Activated B cell treated with CpG ODN at 0.5 μM for 24 hours (primary cell): Measurements from ENCODE around the gene KCTD3. TPM values are rescaled to one million over a fixed set of nuclear protein-coding genes. Genes with fewer than 3 reads are reported as not detected.

Experiments used
- ATAC-seq: fragments of 200-7000 bp; cut with Tn5 transposase; one replicate; pipeline ENCODE4 v1.10.0; 2021; ENCODE audit warnings: low read depth, mild to moderate bottlenecking, moderate library complexity
- CTCF ChIA-PET: fragments of 350-600 bp; sonication (Branson Sonifier 250); formaldehyde crosslinking; loops from one replicate; lab custom pipeline; 2021; ENCODE audit warnings: antibody characterized with exemption; lab: Charles Lee
- POLR2A ChIA-PET: fragments of 350-600 bp; sonication (Branson Sonifier 250); formaldehyde crosslinking; loops from one replicate; lab custom pipeline; 2021; ENCODE audit warnings: antibody characterized with exemption; lab: Charles Lee
- DNase-seq: peaks from one replicate; pipeline ENCODE4 v3.0.0; 2022
- H3K27ac Mint-ChIP-seq: one replicate; pipeline ENCODE4 v1.8.0; 2020; ENCODE audit warnings: mixed read lengths
- H3K27me3 Mint-ChIP-seq: one replicate; pipeline ENCODE4 v1.8.0; 2021; ENCODE audit warnings: mixed read lengths
- H3K36me3 Mint-ChIP-seq: one replicate; pipeline ENCODE4 v1.8.0; 2021; ENCODE audit warnings: low read depth, mixed read lengths
- H3K4me1 Mint-ChIP-seq: one replicate; pipeline ENCODE4 v1.8.0; 2021; ENCODE audit warnings: mixed read lengths
- H3K4me3 Mint-ChIP-seq: one replicate; pipeline ENCODE4 v1.8.0; 2020; ENCODE audit warnings: mild to moderate bottlenecking, mixed read lengths
- H3K9me3 Mint-ChIP-seq: one replicate; pipeline ENCODE4 v1.8.0; 2020; ENCODE audit warnings: mixed read lengths
- intact Hi-C: fragments of 100-400 bp; cut with micrococcal nuclease; formaldehyde crosslinking; loops from one replicate; pipeline ENCODE4 v1.15.1; 2024
- total RNA-seq: library from RNA; stranded (reverse); gene quantifications from 2 replicates; pipeline ENCODE4 v1.2.3, GENCODE V29; 2022
- TF ChIP-seq, protein P1 (sequence below): fragments of 200-600 bp; IDR thresholded peaks from one replicate; pipeline ENCODE4 v1.8.0; 2022; ENCODE audit warnings: antibody characterized with exemption, mild to moderate bottlenecking

Gene KCTD3
- total RNA-seq, 1 donor from 2014 or later: 5.8 TPM

DNA sequence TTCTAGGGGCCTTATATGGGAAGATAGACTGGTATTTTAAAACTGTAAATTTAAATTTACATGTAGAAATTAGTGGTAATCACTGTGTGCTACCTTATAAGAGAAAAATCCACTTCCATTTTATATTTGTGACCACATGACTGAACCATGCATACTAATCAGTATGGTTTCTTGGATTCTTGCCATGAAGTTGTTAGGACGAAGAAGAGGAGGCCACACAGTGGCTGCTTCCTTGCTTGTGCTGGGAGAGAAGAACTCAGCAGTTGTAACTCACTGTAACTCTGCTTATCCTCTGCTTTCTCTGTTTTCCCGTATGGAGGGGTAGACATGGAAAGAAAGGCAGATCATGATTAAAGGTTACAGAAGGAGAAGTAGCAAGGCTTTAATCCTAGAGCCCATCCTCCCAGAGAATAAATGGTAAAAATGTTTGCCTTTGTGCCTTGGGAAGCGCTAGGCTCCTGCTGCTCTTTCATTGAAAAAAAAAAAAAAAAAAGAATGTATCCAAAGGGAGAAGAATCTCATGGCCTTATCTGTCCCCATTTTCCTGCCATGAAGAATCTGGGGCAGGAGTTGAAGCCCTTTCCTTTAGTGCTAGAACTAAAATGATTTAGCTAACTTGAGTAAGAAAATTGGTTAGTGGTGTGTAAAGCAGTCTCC lies 32.4 kb downstream of the KCTD3 start:
- Mint-ChIP-seq H3K27ac (no peak overlapping the region), H3K9me3 (no peaks in the 10 kb centered on the region), H3K4me3 (no peak overlapping the region), H3K36me3 (no peaks in the 10 kb centered on the region), H3K27me3 (no peaks in the 10 kb centered on the region), H3K4me1 (no peaks in the 10 kb centered on the region)
- POLR2A ChIA-PET: no interaction called here
- DNase-seq (no peak), ATAC-seq (no peak)
- TF ChIP-seq, protein P1, sequence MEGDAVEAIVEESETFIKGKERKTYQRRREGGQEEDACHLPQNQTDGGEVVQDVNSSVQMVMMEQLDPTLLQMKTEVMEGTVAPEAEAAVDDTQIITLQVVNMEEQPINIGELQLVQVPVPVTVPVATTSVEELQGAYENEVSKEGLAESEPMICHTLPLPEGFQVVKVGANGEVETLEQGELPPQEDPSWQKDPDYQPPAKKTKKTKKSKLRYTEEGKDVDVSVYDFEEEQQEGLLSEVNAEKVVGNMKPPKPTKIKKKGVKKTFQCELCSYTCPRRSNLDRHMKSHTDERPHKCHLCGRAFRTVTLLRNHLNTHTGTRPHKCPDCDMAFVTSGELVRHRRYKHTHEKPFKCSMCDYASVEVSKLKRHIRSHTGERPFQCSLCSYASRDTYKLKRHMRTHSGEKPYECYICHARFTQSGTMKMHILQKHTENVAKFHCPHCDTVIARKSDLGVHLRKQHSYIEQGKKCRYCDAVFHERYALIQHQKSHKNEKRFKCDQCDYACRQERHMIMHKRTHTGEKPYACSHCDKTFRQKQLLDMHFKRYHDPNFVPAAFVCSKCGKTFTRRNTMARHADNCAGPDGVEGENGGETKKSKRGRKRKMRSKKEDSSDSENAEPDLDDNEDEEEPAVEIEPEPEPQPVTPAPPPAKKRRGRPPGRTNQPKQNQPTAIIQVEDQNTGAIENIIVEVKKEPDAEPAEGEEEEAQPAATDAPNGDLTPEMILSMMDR: no peak
- CTCF ChIA-PET: no interaction called here
- intact Hi-C loops: no loop called here

DNA sequence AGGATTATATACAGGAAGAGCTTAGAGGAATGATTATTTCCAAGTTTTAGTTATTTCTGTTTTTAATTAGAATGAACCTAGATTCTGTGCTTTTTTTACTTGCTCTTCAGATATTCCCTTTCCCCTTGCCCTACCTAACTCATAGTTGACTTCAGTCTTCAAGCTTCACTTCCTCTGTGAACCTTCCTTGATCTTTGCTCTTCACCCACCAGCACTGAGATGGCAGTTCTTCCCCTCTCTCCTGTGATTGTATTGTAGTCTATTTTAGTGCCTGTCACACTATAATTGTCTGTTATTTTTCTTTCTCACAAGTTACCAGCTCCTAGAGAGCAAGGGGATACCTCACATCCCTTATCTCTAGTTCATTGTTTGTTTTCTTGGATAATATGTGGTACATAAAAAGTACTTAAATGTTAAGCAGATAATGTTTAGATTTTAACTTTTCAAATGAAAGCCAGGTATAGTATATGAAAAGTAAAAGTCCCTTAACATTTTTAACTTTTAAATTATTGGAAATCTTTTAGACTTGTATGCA lies 33.2 kb downstream of the KCTD3 start:
- CTCF ChIA-PET: no interaction called here
- TF ChIP-seq, protein P1: no peak
- no peaks in the 10 kb centered on the region for H3K9me3 Mint-ChIP-seq
- POLR2A ChIA-PET: no interaction called here
- intact Hi-C loops: no loop called here
- no peaks in the 10 kb centered on the region for H3K4me1 Mint-ChIP-seq
- H3K27me3 Mint-ChIP-seq: no peaks in the 10 kb centered on the region
- ATAC-seq: no peak
- H3K36me3 Mint-ChIP-seq: no peaks in the 10 kb centered on the region
- H3K27ac Mint-ChIP-seq: no peak overlapping the region
- no peak overlapping the region for H3K4me3 Mint-ChIP-seq
- no peak for DNase-seq

DNA sequence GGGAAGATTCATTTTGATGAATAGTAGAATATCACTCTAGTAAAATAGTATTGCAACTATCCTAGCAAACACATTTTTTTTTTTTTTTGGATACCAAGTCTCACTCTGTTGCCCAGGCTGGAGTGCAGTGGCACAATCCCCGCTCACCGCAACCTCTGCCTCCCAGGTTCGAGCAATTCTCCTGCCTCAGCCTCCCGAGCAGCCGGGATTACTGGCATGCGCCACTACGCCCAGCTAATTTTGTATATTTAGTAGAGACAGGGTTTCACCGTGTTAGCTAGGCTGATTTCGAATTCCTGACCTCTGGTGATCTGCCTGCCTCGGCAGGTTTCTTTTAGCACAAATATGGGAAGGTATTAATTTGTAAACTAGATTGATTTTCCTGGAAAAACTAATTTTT lies 33.8 kb downstream of the KCTD3 start:
- no peak for DNase-seq
- Mint-ChIP-seq H3K27ac (no peak overlapping the region), H3K9me3 (no peaks in the 10 kb centered on the region), H3K27me3 (no peaks in the 10 kb centered on the region), H3K4me3 (no peak overlapping the region), H3K36me3 (no peaks in the 10 kb centered on the region), H3K4me1 (no peaks in the 10 kb centered on the region)
- CTCF ChIA-PET: no interaction called here
- intact Hi-C loops: no loop called here
- no peak for ATAC-seq
- POLR2A ChIA-PET: no interaction called here
- TF ChIP-seq, protein P1: no peak

DNA sequence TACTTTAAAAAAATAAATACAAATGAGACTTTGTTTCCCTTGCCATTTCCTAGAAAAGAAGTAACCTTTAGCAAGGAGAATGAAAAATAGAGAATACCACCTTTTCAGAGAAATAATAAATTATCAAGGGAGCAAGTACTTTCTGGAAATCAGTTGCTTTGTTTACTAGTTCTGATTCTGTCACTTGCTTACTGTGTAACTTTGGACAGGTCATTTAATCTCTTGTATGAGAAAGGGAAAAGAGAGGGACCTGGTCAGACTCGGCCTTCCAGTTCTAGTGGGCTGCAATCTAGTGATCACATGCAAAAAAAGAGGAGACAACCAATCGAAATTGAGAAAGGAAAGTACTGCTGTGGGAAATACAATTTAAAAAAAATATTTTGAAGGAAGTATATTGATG lies 34.2 kb downstream of the KCTD3 start:
- ATAC-seq: no peak
- POLR2A ChIA-PET: no interaction called here

DNA sequence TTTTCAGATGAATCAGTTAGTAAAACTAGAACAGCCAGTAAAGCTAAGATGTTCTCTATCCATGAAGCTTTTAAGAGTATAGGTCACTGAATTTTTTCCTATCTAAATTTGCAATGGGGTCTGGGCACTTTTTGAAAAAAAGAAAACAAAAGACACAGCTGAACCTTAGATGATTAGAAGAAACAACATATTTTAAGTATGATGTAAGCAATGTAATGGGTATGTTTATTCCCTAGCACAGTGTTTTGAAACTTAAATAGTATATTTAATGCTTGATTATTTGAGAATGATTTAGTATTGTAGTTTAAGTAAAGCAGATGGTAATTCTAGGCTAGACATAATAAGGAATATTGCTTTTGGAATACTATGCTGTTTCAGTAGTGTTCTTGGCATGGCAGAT lies 36.2 kb downstream of the KCTD3 start:
- ATAC-seq: no peak
- ChIA-PET POLR2A (no interaction called here), CTCF (no interaction called here)
- no peak for DNase-seq
- Mint-ChIP-seq H3K9me3 (no peaks in the 10 kb centered on the region), H3K4me1 (no peaks in the 10 kb centered on the region), H3K4me3 (no peak overlapping the region), H3K27ac (no peak overlapping the region), H3K36me3 (no peaks in the 10 kb centered on the region), H3K27me3 (no peaks in the 10 kb centered on the region)
- intact Hi-C loops: no loop called here
- TF ChIP-seq, protein P1: no peak

More for the DNA sequence above, 34.2 kb downstream of the KCTD3 start:
- DNase-seq: no peak
- no peaks in the 10 kb centered on the region for H3K4me1 Mint-ChIP-seq
- no peaks in the 10 kb centered on the region for H3K36me3 Mint-ChIP-seq
- H3K9me3 Mint-ChIP-seq: no peaks in the 10 kb centered on the region
- CTCF ChIA-PET: no interaction called here
- TF ChIP-seq, protein P1: no peak
- no peak overlapping the region for H3K4me3 Mint-ChIP-seq
- H3K27ac Mint-ChIP-seq: no peak overlapping the region
- intact Hi-C loops: no loop called here
- H3K27me3 Mint-ChIP-seq: no peaks in the 10 kb centered on the region
